Liver (tissue), 3 donors: ENCODE data around the gene MCTP1.

Experiments
- CTCF ChIP-seq: fragments of 150-350 bp; IDR thresholded peaks from 2 replicates; pipeline ENCODE4 v1.5.1; 2017; ENCODE audit warnings: improper control_type of control experiment, low read depth, low read length; ENCODE audit not compliant: missing input control
- EGR1 ChIP-seq, 2 donors: IDR thresholded peaks; 2 replicates each; pipeline ENCODE4 v1.6.1; 2016 to 2018; ENCODE audit warnings: antibody characterized with exemption in 2 of 2, low read depth in 2 of 2
- JUND ChIP-seq, 2 donors: IDR thresholded peaks; 2 replicates each; pipeline ENCODE4 v1.6.1; 2016; ENCODE audit warnings: antibody characterized with exemption in 2 of 2
- RAD21 ChIP-seq, 2 donors: IDR thresholded peaks; 2 replicates each; pipeline ENCODE4 v1.6.1; 2016; ENCODE audit warnings: antibody characterized with exemption in 2 of 2, mild to moderate bottlenecking in 2 of 2
- REST ChIP-seq: IDR thresholded peaks from 2 replicates; pipeline ENCODE4 v1.6.1; 2016; ENCODE audit warnings: antibody characterized with exemption, mild to moderate bottlenecking
- TAF1 ChIP-seq: conservative IDR thresholded peaks from 2 replicates; pipeline ENCODE4 v1.6.1; 2016; ENCODE audit warnings: antibody characterized with exemption, mild to moderate bottlenecking
- YY1 ChIP-seq: IDR thresholded peaks from 2 replicates; pipeline ENCODE4 v1.6.1; 2016; ENCODE audit warnings: antibody characterized with exemption, mild to moderate bottlenecking
- ZBTB33 ChIP-seq: IDR thresholded peaks from 2 replicates; pipeline ENCODE4 v1.6.1; 2016; ENCODE audit warnings: antibody characterized with exemption
- donor health status: healthy.
- donor health status: healthy.

DNA sequence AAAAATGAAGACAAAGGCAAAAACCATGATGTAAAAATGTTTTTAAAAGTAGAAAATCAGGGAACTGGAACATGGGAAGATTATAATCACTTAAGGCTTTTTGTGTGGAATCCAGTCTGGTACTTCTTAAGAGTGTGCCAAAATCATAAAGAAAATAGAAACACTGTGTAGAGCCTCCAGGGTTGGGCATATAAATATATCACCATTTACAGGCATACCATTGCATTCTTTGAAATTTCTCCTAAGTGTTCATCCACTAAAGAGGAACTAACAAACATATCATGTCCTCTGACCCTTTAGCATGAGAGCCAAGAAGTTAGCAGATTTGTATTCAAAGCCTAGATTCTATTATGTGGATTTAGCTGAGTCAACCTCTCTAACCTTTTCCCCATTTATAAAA lies 573.1 kb downstream of the MCTP1 start:
- TF ChIP-seq REST (no peak), CTCF (no peak), JUND (IDR thresholded peaks at IDR 0.05) (no peak), TAF1 (no peak), YY1 (no peak), RAD21 (IDR thresholded peaks at IDR 0.05) (no peak), ZBTB33 (no peak), EGR1 (IDR thresholded peaks at IDR 0.05; ENCODE audit: low read depth in 2 of 2) (no peak)
